ENCODE measurements around the gene UBA52. TPM values are rescaled to one million over a fixed set of nuclear protein-coding genes. Genes with fewer than 3 reads are reported as not detected.
A peak's percentile ranks its signal among the peaks of the same experiment; 100 is the strongest.

UBA52 gene
- total RNA-seq, 1 donor from 2014 or later: 826 TPM

GRCh38 chr19:18608805-18609716, 37.4 kb downstream of the UBA52 start:
- no peak for TF ChIP-seq CTCF (IDR thresholded peaks at IDR 0.05; ENCODE audit: partially characterized antibody, unreplicated experiment)
- H3K27me3 Mint-ChIP-seq (ENCODE audit: unreplicated experiment): peaks cover 33% of the 10 kb centered on the region
- H3K27ac Mint-ChIP-seq (ENCODE audit: unreplicated experiment): no peak overlapping the region
- H3K36me3 Mint-ChIP-seq (ENCODE audit: unreplicated experiment): no peaks in the 10 kb centered on the region
- DNase-seq: no peak
- H3K9me3 Mint-ChIP-seq (ENCODE audit: unreplicated experiment): peaks cover 5% of the 10 kb centered on the region
- H3K4me3 Mint-ChIP-seq (ENCODE audit: unreplicated experiment): peak overlapping the region; percentile 39
- peaks cover 15% of the 10 kb centered on the region for H3K4me1 Mint-ChIP-seq (ENCODE audit: low read depth, unreplicated experiment)

- Mint-ChIP-seq H3K36me3 (ENCODE audit: unreplicated experiment) (no peaks in the 10 kb centered on the region), H3K9me3 (ENCODE audit: unreplicated experiment) (peaks cover 5% of the 10 kb centered on the region), H3K27me3 (ENCODE audit: unreplicated experiment) (peaks cover 36% of the 10 kb centered on the region), H3K27ac (ENCODE audit: unreplicated experiment) (no peak overlapping the region), H3K4me3 (ENCODE audit: unreplicated experiment) (no peak overlapping the region), H3K4me1 (ENCODE audit: low read depth, unreplicated experiment) (peaks cover 15% of the 10 kb centered on the region)
- no peak for DNase-seq
- TF ChIP-seq CTCF (IDR thresholded peaks at IDR 0.05; ENCODE audit: partially characterized antibody, unreplicated experiment): no peak
Observed at GRCh38 chr19:18609717-18610051, 38.0 kb downstream of the UBA52 start.

GRCh38 chr19:18610245-18610555, 38.5 kb downstream of the UBA52 start:
- no peak for DNase-seq
- H3K4me3 Mint-ChIP-seq (ENCODE audit: unreplicated experiment): no peak overlapping the region
- peaks cover 37% of the 10 kb centered on the region for H3K27me3 Mint-ChIP-seq (ENCODE audit: unreplicated experiment)
- peaks cover 5% of the 10 kb centered on the region for H3K9me3 Mint-ChIP-seq (ENCODE audit: unreplicated experiment)
- H3K27ac Mint-ChIP-seq (ENCODE audit: unreplicated experiment): no peak overlapping the region
- peaks cover 2% of the 10 kb centered on the region for H3K36me3 Mint-ChIP-seq (ENCODE audit: unreplicated experiment)
- peaks cover 12% of the 10 kb centered on the region for H3K4me1 Mint-ChIP-seq (ENCODE audit: low read depth, unreplicated experiment)
- TF ChIP-seq CTCF (IDR thresholded peaks at IDR 0.05; ENCODE audit: partially characterized antibody, unreplicated experiment): no peak

GRCh38 chr19:18610556-18611326, 39.1 kb downstream of the UBA52 start:
- Mint-ChIP-seq H3K4me3 (ENCODE audit: unreplicated experiment) (peak overlapping the region; percentile 80), H3K36me3 (ENCODE audit: unreplicated experiment) (peaks cover 4% of the 10 kb centered on the region), H3K4me1 (ENCODE audit: low read depth, unreplicated experiment) (peaks cover 10% of the 10 kb centered on the region), H3K9me3 (ENCODE audit: unreplicated experiment) (peaks cover 3% of the 10 kb centered on the region), H3K27me3 (ENCODE audit: unreplicated experiment) (peaks cover 34% of the 10 kb centered on the region), H3K27ac (ENCODE audit: unreplicated experiment) (no peak overlapping the region)
- no peak for TF ChIP-seq CTCF (IDR thresholded peaks at IDR 0.05; ENCODE audit: partially characterized antibody, unreplicated experiment)
- no peak for DNase-seq
